NCI-H748 (cell line): ENCODE data around the gene MPRIP.
A peak's percentile ranks its signal among the peaks of the same experiment; 100 is the strongest.
"Not testable (repeated sequence)": the region's sequence is repeated elsewhere in the genome, so short reads cannot be mapped to it uniquely, and the experiment has no call there.

ENCODE experiments used
- DNase-seq: peaks from one replicate; lab custom pipeline; 2025; ENCODE audit not compliant: unreplicated experiment; lab: John Stamatoyannopoulos, UW

MPRIP gene

GRCh38 chr17:17125136-17126084 lies 83.2 kb downstream of the MPRIP start:
- peak; percentile 78 for DNase-seq

GRCh38 chr17:17126131-17127110 lies 84.2 kb downstream of the MPRIP start:
- DNase-seq: no peak

DNA sequence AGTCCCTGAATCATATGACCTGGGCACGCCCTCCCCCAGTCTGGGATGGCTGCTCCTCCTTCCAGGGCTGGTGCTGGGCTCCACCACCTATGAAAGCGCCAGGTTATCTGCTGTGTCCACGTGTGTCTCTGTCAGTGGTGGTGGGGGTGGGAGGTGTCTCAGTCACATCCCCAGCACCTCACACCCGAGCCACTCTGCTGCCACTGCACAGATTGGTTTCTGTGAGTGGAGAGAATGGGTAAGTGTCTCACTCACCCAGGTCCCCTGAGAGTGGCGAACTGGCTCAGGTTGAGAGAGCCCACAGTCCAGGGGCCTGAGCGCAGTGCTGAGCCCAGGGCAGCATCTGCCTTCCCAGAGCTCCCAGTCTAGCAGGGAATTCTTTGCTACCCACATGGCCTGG lies 84.9 kb downstream of the MPRIP start:
- no peak for DNase-seq

DNA sequence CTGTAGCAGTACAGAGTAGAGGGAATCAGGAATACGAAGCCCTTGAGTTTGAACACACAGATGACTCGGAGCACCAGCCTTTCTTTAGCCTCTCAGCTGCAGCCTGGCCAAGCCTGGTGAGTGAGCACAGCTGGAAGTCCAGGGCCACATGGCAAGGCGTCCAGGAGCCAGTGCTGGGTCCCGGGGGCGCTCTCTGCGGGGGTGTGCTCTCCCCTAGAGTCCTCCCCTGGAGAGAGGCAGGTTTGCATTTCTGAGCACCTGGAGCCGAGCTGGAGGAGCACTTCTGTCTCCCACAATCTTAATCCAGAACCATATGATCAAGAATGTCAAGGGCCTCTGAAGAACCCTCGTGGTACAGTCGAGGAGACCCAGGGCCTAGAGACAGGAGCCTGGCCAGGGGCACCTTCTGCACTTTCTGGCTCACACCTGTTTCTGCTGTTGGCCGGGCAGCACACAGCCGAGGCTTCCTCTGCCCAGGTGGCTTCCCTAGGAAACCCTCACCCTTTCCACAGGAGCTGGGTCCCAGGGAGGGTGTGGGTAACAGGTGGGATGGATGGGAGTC lies 85.6 kb downstream of the MPRIP start:
- DNase-seq: no peak

- DNase-seq: no peak
These were observed 86.3 kb downstream of the MPRIP start for GRCh38 chr17:17128476-17129075.

DNA sequence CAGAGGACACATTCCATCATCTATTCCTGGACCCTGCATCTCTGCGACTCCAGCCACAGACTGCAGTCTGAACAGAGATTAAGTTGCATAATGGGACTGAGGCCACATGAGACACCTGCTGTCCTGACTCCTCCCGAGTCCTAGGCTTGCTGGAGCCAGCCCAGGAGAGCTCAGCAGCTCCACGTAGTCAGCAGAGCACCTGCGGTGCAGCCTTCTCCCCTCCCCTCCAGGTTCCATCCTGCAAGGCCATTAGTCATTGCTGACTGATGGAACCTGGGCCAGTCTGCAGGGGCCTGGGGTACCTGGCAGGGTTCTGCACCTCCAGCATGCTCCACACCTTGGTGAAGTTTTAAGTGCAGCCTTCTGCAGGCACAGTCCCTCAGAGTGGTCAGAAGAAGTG lies 87.2 kb downstream of the MPRIP start:
- DNase-seq: no peak

GRCh38 chr17:17130077-17130844 lies 88.0 kb downstream of the MPRIP start:
- DNase-seq: no peak

DNA sequence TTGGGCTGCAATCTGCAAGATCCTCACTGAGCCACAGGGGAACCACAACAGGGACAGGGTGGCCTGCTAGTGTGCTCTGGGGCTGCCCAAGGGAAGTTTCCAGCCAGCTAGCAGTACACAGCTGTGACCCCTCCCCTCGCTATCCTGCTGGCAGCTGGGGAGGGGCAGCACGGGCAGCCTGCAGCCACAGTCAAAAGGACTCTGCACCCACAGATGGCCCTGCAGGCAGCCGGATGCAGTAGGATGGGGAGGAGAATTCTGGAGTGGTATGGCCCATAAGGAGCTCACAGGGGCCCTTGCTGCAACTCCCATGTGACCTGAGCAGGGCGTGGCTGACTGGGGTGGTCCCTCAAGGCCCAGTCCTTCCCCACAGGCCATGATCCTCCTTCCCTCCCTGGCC lies 89.6 kb downstream of the MPRIP start:
- no peak for DNase-seq

GRCh38 chr17:17132746-17133145 lies 90.5 kb downstream of the MPRIP start:
- DNase-seq: peak; percentile 19

DNA sequence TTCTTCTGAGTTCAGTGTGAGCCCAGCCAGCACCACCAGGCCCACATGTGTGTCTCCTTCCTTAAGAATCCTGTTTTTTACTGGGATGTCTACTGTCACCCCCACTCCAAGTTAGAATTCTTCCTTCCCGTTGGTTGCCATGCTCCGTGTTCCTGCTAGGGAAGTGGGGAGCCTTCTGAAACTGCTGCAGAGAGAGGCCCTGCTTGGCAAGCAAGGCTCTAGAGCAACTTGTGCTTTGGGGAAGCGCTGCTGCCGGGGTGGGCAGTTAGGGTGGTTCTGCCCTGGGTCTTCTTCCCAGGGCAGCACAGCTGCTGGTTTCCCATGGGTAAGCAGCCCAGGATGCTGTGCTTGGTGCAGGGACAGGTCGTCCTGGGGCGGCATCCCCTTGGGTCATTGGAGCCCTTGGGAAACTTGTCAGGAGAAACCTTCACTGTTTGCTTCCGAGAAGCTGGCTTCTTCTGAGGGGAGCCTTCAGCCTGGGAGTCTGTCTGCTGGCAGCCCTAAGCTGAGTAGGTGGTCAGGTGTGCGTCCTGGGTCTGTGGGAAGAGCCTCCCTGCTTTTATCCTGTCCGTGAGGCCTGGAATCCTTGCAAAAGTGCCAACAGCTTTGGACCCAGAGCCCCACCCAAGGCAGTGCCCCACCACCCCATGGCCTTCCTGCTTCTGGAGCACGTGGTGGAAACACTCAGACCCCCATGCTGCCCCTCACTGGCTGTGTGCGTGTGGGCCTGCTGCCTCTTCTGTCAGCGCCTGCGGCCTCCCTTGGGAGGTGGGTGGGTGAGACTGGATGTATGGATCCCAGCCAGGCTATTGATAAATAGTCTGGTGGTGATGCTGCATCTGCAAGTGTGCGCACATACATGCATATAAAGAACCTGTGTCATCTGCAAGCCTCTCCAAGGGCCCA lies 92.0 kb downstream of the MPRIP start:
- DNase-seq: no peak

DNA sequence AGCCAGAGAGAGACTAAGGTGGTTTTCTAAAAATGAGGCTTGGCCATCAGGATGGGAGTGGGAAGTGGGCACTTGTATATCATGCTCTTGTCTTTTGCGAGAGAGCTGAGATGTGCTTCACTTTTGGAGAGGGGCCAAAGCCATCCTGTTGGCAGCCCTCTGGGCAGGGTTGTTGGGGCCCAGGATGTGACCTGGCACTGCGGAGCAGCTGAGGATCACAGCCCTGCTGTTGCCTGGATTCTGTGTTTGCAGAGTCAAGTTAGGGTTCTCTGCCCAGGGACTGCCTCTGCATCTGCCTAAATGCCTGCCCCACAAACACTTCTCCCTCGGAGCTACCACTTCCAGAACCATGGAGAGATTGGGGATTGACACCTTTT lies 92.7 kb downstream of the MPRIP start:
- no peak for DNase-seq

DNA sequence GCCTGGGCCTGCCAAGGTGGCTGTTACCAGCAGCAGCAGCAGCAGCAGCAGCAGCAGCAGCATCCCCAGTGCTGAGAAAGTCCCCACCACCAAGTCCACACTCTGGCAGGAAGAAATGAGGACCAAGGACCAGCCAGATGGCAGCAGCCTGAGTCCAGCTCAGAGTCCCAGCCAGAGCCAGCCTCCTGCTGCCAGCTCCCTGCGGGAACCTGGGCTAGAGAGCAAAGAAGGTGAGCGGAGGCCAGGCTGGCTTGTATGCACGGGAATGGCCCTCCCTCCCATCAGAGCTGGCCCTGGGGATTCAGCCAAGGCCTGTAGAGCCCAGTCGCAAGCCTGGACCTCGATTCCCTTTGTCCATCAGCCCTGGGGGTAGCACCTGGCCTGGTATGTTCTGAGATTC lies 94.0 kb downstream of the MPRIP start:
- not testable (repeated sequence) for DNase-seq

DNA sequence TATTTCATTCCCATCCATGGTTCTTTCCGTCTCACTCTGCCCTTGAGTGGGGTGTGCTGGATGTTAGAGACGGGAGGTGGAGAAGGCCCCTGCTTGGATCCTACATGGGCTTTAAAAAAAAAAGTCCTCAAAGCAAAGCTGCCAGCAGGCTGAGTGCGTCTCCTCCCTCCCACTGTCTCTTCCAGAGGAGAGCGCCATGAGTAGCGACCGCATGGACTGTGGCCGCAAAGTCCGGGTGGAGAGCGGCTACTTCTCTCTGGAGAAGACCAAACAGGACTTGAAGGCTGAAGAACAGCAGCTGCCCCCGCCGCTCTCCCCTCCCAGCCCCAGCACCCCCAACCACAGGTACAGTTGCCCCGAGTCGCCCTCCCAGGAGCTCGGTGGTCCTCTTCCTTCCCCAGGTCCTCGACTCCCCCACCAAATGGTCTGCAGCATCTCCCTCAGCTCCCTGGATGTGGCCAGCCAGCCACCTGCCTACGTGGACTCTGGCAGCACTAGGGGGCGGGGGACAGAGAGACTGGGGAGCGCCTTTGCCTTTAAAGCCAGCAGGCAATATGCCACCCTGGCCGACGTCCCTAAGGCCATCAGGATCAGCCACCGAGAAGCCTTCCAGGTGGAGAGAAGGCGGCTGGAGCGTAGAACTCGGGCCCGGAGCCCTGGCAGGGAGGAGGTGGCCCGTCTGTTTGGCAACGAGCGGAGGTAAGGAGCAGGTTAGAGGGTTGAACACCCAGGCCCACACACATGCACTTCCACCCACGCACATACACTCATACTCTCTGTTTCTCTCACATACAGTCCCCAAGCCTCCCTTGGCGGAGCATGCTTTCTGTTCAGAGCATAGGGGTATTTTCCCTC lies 95.7 kb downstream of the MPRIP start:
- no peak for DNase-seq

- peak; percentile 52 for DNase-seq
These were observed 97.8 kb downstream of the MPRIP start for GRCh38 chr17:17139972-17140589.

GRCh38 chr17:17140590-17140980 lies 98.3 kb downstream of the MPRIP start:
- no peak for DNase-seq

DNA sequence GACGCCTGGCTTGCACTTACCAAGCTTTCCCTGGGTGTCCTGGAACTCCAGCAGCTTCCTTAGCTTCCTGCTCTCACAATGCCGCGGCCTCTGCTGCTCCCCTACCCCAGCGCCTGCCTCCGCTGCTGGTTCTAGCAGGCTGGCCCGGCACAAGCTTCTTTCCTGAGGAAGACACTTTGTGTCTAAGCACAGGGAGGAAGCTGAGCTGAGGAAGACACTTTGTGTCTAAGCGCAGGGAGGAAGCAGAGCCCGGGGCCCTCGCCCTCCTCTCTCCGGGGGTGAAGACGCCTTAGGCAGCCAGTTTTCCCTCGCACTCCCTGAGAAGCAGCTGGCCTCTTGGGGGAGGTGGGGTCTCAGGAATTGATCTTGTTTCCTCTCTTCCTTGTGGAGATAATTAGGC lies 99.0 kb downstream of the MPRIP start:
- no peak for DNase-seq

DNA sequence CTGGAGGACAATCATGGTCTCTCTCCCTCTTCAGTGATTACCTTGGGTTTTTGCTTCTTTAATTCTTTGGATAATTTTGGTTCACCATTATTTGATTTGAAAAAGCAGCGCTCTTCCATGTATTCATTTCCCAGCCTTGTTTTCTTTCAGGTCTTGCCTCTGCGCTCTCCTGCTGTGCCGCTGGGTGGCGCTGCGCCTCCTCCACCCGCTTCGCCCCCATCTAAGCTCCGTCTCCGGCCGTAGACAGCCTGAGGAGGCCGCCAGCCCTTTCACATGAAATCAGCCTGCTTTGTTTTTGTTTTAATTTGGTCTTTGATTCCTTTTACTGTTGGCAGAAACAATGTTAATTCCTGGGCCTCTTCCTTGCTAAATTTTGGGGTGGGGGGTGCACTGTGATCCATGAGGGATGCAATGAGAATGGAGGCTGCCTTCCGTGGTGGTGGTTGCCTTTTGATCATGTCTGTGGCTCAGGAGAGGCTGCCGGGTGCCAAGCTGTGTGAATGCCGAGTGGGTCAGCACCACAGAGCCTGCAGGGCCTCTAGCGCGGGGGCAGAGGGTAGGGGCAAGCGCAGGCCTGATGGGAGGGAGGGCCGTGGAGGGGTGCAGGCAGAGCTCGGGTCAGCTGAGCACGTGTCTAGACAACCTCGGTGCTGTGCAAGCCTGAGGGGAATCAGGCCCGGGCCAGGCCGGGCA lies 99.7 kb downstream of the MPRIP start:
- peak; percentile 15 for DNase-seq
